Suppressor macrophage (primary cell): ENCODE results near the gene FFAR3.
A peak's percentile ranks its signal among the peaks of the same experiment; 100 is the strongest.

ENCODE experiments used
- DNase-seq, 4 experiments: peaks; one replicate each; pipeline ENCODE4 v3.0.0-alpha.2; 2020 to 2022

FFAR3 gene

GRCh38 chr19:35404879-35405622, 46.8 kb downstream of the FFAR3 start:
- peak; percentile 80 to 93 (median 83) for DNase-seq

GRCh38 chr19:35407619-35408018, 49.4 kb downstream of the FFAR3 start:
- no peak for DNase-seq

- no peak for DNase-seq
Measured at GRCh38 chr19:35408284-35409171, 50.3 kb downstream of the FFAR3 start.

- no peak for DNase-seq
Measured at GRCh38 chr19:35409191-35409590, 50.9 kb downstream of the FFAR3 start.
